ENCODE results near the gene FLT4.

DNA sequence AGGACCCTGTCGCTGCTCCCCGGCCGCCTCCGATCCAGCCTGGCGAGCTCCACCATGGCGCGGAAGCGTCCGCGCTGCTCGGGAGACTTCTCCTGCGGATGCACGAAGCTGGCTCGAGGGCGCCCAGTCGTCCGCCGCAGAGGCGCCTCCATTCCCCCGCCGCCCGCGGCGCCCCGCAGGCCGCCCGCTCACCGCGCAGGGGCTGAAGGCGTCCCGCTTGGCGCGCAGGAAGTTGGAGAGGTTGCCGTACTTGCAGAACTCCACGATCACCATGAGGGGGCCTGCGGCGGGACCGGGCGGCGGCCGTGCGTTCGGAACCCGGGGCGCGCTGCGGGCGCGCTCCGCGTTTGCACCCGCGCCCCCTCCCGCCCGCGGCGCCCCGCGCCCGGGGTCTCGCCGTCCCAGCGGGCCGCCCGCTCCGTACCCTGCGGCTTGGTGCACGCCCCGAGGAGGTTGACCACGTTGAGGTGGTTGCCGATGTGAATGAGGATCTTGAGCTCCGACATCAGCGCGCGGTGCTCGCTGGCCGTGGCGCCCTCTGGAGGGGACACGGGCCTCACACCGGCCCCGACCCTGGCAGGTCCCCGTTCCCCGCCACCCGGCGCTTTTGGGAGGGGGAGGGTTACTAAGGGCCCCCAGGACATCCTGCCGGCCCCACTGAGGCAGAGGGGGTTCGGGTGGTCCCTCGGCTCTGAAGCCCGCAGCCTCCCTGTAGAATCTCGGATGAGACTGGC lies 30.4 kb downstream of the FLT4 start:
- TF ChIP-seq, protein P1, sequence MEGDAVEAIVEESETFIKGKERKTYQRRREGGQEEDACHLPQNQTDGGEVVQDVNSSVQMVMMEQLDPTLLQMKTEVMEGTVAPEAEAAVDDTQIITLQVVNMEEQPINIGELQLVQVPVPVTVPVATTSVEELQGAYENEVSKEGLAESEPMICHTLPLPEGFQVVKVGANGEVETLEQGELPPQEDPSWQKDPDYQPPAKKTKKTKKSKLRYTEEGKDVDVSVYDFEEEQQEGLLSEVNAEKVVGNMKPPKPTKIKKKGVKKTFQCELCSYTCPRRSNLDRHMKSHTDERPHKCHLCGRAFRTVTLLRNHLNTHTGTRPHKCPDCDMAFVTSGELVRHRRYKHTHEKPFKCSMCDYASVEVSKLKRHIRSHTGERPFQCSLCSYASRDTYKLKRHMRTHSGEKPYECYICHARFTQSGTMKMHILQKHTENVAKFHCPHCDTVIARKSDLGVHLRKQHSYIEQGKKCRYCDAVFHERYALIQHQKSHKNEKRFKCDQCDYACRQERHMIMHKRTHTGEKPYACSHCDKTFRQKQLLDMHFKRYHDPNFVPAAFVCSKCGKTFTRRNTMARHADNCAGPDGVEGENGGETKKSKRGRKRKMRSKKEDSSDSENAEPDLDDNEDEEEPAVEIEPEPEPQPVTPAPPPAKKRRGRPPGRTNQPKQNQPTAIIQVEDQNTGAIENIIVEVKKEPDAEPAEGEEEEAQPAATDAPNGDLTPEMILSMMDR (IDR thresholded peaks at IDR 0.05; ENCODE audit: insufficient read depth, low read length, poor library complexity, severe bottlenecking): no peak
- no peak for TF ChIP-seq EZH2phosphoT487 (conservative IDR thresholded peaks at IDR 0.05; ENCODE audit: low read length)
